Measurements from ENCODE around the gene KIAA0753. TPM values are rescaled to one million over a fixed set of nuclear protein-coding genes. Genes with fewer than 3 reads are reported as not detected.

KIAA0753 gene
- total and polyA plus RNA-seq, 2 experiments from 2014 or later, result 6.9 to 20.5 TPM

- H3K27me3 ChIP-seq (replicated peaks; ENCODE audit: insufficient read depth), result no peaks in the 10 kb centered on the region
Observed at GRCh38 chr17:6561446-6561845, 79.1 kb downstream of the KIAA0753 start.

GRCh38 chr17:6560496-6560895 lies 80.0 kb downstream of the KIAA0753 start:
- Histone ChIP-seq H3K9ac (no peak overlapping the region), H3K4me1 (ENCODE audit: insufficient read depth) (no peaks in the 10 kb centered on the region), H4K20me1 (ENCODE audit: insufficient read depth) (no peaks in the 10 kb centered on the region), H3K27ac (no peak overlapping the region), H3K36me3 (ENCODE audit: low read depth) (no peaks in the 10 kb centered on the region), H3K79me2 (ENCODE audit: insufficient read depth) (no peaks in the 10 kb centered on the region), H3K4me2 (ENCODE audit: unreplicated experiment) (no peak overlapping the region), H3K4me3 (no peak overlapping the region), H3K9me2 (ENCODE audit: insufficient read depth) (no peaks in the 10 kb centered on the region), H3F3A (ENCODE audit: insufficient read depth) (no peaks in the 10 kb centered on the region; the same call in 1 of the 2 replicates), H3K27me3 (replicated peaks; ENCODE audit: insufficient read depth) (no peaks in the 10 kb centered on the region), H2AFZ (no peak overlapping the region), H3K9me3 (ENCODE audit: low read depth) (no peaks in the 10 kb centered on the region)
- no peak for TF ChIP-seq EZH2phosphoT487 (IDR thresholded peaks at IDR 0.05; ENCODE audit: insufficient read depth, low read depth)
- no peak for DNase-seq
- in situ Hi-C loops (cut with MboI), result no loop called here
- 59 to 80% methylated on average over 2 to 3 of the region's 3 CpGs for WGBS, 2 experiments (ENCODE audit: low coverage in 1 of 2, low lambda C conversion rate in 2 of 2, missing lambda C conversion rate in 2 of 2)

More at GRCh38 chr17:6561446-6561845, 79.1 kb downstream of the KIAA0753 start:
- Histone ChIP-seq H4K20me1 (ENCODE audit: insufficient read depth) (no peaks in the 10 kb centered on the region), H3K27ac (no peak overlapping the region), H3K9ac (no peak overlapping the region), H3K79me2 (ENCODE audit: insufficient read depth) (no peaks in the 10 kb centered on the region), H3K4me2 (ENCODE audit: unreplicated experiment) (no peak overlapping the region), H3K9me3 (ENCODE audit: low read depth) (no peaks in the 10 kb centered on the region), H3K36me3 (ENCODE audit: low read depth) (no peaks in the 10 kb centered on the region), H2AFZ (no peak overlapping the region), H3K4me3 (no peak overlapping the region), H3K4me1 (ENCODE audit: insufficient read depth) (no peaks in the 10 kb centered on the region), H3K9me2 (ENCODE audit: insufficient read depth) (no peaks in the 10 kb centered on the region), H3F3A (ENCODE audit: insufficient read depth) (no peaks in the 10 kb centered on the region; the same call in 1 of the 2 replicates)
- no peak for TF ChIP-seq EZH2phosphoT487 (IDR thresholded peaks at IDR 0.05; ENCODE audit: insufficient read depth, low read depth)
- no peak for TF ChIP-seq EZH2 (IDR thresholded peaks at IDR 0.05; ENCODE audit: insufficient read depth, poor library complexity, severe bottlenecking)
- in situ Hi-C loops (cut with MboI), result no loop called here
- no peak for DNase-seq

- Histone ChIP-seq H3K4me3 (no peak overlapping the region), H3K27ac (no peak overlapping the region), H2AFZ (no peak overlapping the region), H3K9me3 (ENCODE audit: low read depth) (no peaks in the 10 kb centered on the region), H3K9me2 (ENCODE audit: insufficient read depth) (no peaks in the 10 kb centered on the region), H3F3A (ENCODE audit: insufficient read depth) (no peaks in the 10 kb centered on the region; the same call in 1 of the 2 replicates), H3K9ac (no peak overlapping the region), H4K20me1 (ENCODE audit: insufficient read depth) (no peaks in the 10 kb centered on the region), H3K27me3 (replicated peaks; ENCODE audit: insufficient read depth) (no peaks in the 10 kb centered on the region), H3K79me2 (ENCODE audit: insufficient read depth) (no peaks in the 10 kb centered on the region), H3K4me2 (ENCODE audit: unreplicated experiment) (no peak overlapping the region), H3K36me3 (ENCODE audit: low read depth) (no peaks in the 10 kb centered on the region), H3K4me1 (ENCODE audit: insufficient read depth) (0 out of 2 replicates have a peak, but pooled peaks cover 3% of the 10 kb centered on the region)
- in situ Hi-C loops (cut with MboI), result no loop called here
- no peak for TF ChIP-seq EZH2 (IDR thresholded peaks at IDR 0.05; ENCODE audit: insufficient read depth, poor library complexity, severe bottlenecking)
- no peak for TF ChIP-seq EZH2phosphoT487 (IDR thresholded peaks at IDR 0.05; ENCODE audit: insufficient read depth, low read depth)
- DNase-seq, result no peak
- WGBS, 2 experiments (ENCODE audit: low coverage in 1 of 2, low lambda C conversion rate in 2 of 2, missing lambda C conversion rate in 2 of 2), result 85% methylated on average over 5 of the region's 5 CpGs
Observed at GRCh38 chr17:6559753-6560215, 80.7 kb downstream of the KIAA0753 start.

- no peak for TF ChIP-seq EZH2 (IDR thresholded peaks at IDR 0.05; ENCODE audit: insufficient read depth, poor library complexity, severe bottlenecking)
- TF ChIP-seq EZH2phosphoT487 (IDR thresholded peaks at IDR 0.05; ENCODE audit: insufficient read depth, low read depth), result no peak
- no peak for DNase-seq
- Histone ChIP-seq H3K4me3 (no peak overlapping the region), H3K9ac (no peak overlapping the region), H3K9me3 (ENCODE audit: low read depth) (no peaks in the 10 kb centered on the region), H3K79me2 (ENCODE audit: insufficient read depth) (no peaks in the 10 kb centered on the region), H3K27me3 (replicated peaks; ENCODE audit: insufficient read depth) (no peaks in the 10 kb centered on the region), H3K4me1 (ENCODE audit: insufficient read depth) (0 out of 2 replicates have a peak, but pooled peaks cover 3% of the 10 kb centered on the region), H4K20me1 (ENCODE audit: insufficient read depth) (no peaks in the 10 kb centered on the region), H3K36me3 (ENCODE audit: low read depth) (no peaks in the 10 kb centered on the region), H3K27ac (no peak overlapping the region), H3K4me2 (ENCODE audit: unreplicated experiment) (no peak overlapping the region), H2AFZ (no peak overlapping the region), H3F3A (ENCODE audit: insufficient read depth) (no peaks in the 10 kb centered on the region; the same call in 1 of the 2 replicates), H3K9me2 (ENCODE audit: insufficient read depth) (no peaks in the 10 kb centered on the region)
- 90 to 96% methylated on average over 11 of the region's 11 CpGs for WGBS, 2 experiments (ENCODE audit: low coverage in 1 of 2, low lambda C conversion rate in 2 of 2, missing lambda C conversion rate in 2 of 2)
- in situ Hi-C loops (cut with MboI), result no loop called here
Observed at GRCh38 chr17:6558932-6559752, 81.4 kb downstream of the KIAA0753 start.
